GM21447 (cell line): ENCODE data around the gene METTL9.
"Not testable (repeated sequence)": the region's sequence is repeated elsewhere in the genome, so short reads cannot be mapped to it uniquely, and the experiment has no call there.

ENCODE experiments used
- ATAC-seq: cut with Tn5 transposase; IDR thresholded peaks from one replicate; pipeline ENCODE4 v1.9.1; 2021; ENCODE audit not compliant: unreplicated experiment

The METTL9 gene

DNA sequence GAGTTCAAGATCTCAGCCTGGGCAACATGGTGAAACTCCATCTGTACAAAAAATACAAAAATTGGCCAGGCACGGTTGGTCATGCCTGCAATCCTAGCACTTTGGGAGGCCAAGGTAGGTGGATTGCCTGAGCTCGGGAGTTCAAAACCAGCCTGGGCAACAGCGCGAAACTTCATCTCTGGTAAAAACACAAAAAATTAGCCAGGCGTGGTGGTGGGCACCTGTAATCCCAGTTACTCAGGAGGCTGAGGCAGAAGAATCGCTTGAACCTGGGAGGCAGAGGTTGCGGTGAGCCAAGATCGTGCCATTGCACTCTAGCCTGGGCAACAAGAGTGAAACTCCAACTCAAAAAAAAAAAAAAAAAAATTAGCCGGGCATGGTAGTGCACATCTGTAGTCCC lies 25.9 kb upstream of the METTL9 start:
- ATAC-seq, result not testable (repeated sequence)

DNA sequence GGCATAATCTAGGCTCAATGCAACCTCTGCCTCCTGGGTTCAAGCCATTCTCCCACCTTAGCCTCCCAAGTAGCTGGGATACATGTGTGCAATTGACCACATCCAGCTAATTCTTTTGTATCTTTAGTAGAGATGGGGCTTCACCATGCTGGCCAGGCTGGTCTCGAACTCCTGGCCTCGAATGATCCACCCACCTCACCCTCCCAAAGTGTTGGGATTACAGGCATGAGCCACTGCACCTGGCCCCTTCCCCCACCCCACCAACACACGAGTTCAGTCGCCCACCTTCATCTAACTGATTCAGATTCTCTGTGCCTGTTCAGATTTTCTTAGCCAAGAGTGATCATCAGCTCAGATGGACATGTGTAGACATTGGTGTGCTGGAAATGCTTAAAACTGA lies 25.0 kb upstream of the METTL9 start:
- ATAC-seq, result no peak

DNA sequence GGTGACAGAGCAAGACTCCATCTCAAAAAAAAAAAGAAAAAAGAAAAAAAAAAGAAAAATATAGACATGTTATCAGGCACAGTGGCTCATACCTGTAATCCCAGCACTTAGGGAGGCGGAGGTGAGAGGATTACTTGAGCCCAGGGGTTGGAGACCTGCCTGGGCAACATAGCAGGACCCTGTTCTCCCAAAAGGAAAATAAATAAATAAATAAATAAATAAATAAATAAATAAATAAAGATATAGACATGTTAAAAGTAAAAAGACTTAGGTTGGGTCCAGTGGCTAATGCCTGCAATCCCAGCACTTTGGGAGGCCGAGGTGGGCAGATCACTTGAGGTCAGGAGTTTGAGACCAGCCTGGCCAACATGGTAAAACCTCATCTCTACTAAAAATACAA lies 23.1 kb upstream of the METTL9 start:
- ATAC-seq, result not testable (repeated sequence)

- not testable (repeated sequence) for ATAC-seq
Observed at GRCh38 chr16:21577487-21577886, 21.9 kb upstream of the METTL9 start.

DNA sequence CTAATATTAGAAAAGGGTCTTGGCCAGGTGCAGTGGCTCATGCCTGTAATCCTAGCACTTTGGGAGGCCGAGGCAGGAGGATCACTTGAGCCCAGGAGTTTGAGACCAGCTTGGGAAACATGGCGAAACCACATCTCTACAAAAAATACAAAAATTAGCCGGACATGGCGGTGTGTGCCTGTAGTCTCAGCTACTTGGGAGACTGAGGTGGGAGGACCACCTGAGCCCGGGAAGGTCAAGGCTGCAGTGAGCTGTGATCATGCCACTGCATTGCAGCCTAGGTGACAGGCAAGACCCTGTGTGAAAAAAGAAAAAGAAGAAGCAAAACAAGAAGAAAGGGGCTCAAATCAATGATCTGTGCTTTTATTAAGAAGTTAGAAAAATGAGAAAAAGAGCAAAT lies 21.1 kb upstream of the METTL9 start:
- ATAC-seq, result not testable (repeated sequence)

GRCh38 chr16:21580131-21580530 lies 19.2 kb upstream of the METTL9 start:
- ATAC-seq, result not testable (repeated sequence)

DNA sequence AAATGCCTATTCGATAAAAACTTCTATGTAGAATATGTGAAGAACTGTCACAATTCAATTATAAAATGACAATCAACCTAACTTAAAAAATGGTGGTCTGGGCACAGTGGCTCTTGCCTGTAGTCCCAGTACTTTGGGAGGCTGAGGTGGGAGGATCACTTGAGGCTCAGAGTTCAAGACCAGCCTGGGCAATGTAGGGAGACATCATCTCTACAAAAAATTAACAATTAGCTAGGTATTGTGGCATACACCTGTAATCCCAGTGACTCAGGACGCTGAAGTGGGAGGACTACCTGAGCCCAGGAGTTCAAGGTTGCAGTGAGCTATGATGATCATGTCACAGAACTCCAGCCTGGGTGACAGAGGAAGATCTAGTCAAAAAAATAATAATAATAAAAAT lies 18.6 kb upstream of the METTL9 start:
- no peak for ATAC-seq

DNA sequence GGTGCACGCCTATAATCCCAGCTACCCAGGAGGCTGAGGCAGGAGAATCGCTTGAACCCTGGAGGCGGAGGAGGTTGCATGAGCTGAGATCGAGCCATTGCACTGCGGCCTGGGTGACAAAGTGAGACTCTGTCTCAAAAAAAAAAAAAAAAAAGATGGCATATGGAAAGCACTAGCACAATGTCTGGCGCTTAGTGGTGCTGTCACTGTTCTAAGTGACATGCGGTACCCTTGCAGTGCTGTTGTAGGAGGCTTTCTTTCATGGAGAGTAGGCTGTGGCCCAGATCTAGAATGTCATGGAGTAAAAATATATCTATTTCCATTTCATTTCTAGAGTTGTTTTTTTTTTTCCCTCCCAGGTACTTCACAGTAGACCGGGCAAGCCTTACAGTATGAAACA lies 14.6 kb upstream of the METTL9 start:
- no peak for ATAC-seq

GRCh38 chr16:21588593-21588992 lies 10.8 kb upstream of the METTL9 start:
- not testable (repeated sequence) for ATAC-seq

- no peak for ATAC-seq
Observed at GRCh38 chr16:21589551-21589950, 9.8 kb upstream of the METTL9 start.

DNA sequence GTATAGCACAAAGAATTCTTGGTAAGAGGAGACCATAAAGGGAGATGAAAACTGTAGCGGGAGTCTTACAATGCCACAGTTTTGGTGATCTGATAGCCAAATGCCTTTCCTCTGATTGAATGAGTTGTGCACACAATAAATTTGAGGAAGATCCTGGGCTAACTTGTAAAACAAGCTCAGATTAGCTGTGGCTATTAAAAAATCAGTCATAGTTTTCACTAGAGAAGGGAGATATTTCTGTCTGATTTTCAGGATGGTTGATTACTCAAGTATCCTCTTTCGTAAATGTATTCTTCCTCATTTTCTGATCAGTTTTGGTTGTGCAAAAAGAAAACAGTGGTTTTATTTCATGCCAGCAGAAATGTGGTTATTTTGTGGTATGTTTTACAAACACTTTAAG lies 9.1 kb upstream of the METTL9 start:
- ATAC-seq, result no peak

DNA sequence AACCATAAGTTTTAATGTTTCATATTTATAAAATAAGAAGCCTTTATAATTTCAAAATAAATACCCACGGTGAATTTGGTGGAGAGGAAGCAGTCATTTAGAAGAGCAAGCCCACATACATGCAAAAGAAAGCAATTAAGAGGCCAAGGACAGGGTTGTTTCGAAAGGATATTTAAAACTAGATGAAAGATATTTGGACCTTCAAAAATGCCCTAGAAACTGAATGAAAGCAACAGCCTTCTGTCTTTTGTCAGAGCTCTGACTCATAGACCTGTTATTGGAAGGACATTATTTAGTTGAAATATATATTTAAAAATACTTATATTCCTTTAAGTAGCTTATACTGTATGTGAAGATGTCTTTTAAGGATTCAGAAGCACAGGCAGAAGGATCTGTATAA lies 8.6 kb upstream of the METTL9 start:
- no peak for ATAC-seq

- ATAC-seq, result no peak
Observed at GRCh38 chr16:21592191-21592590, 7.2 kb upstream of the METTL9 start.

DNA sequence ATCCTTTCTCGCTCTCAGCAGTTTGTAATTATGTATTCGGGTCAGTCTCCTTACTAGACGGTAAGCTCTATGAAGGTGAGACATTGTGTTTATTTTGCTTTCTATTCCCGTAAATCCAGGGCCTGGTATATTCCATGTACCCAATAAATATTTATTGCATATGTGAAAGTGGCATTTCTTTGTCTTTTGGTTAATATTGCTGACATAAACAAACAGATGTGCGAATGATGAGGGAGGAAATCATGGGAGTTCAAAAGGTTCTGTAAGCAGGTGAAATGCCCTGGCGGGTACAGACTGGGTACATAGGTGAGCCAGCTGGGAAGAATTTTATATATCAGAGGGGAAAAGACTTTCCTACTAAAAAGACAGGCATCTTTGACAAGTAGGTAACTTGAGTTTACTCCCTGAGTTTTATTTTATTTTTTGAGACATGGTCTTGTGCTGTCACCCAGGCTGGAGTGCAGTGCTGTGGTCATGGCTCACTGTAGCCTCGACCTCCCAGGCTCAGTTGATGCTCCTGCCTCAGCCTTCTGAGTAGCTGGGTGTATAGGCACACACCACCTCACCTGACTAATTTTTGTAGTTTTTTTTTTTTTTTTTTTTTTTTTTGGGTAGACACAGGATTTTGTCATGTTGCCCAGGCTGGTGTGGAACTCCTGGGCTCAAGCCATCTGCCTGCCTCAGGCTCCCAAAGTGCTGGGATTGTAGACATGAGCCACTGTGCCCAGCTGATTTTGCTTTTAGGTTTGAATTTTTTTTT lies 5.7 kb upstream of the METTL9 start:
- no peak for ATAC-seq

- no peak for ATAC-seq
Observed at GRCh38 chr16:21597561-21598030, 1.8 kb upstream of the METTL9 start.

DNA sequence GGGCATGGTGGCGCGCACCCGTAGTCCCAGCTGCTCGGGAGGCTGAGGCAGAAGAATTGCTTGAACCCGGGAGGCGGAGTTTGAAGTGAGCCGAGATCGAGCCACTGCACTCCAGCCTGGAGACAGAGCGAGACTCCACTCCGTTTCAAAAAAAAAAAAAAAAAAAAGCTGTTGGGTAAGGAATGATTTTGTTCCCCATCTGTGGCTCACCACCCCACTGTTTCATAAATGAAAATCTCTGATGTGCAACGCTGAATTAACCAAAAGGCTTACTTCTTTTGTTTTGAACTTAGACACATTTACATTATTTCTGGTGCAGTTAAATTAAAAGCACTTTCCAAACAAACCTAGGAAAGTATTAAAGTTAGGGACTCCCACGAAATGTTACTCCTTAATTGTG lies 1.2 kb upstream of the METTL9 start:
- ATAC-seq, result no peak

GRCh38 chr16:21598701-21599121 lies 666 bp upstream of the METTL9 start:
- ATAC-seq, result peak; percentile 9

GRCh38 chr16:21600031-21600773 lies 825 bp downstream of the METTL9 start:
- peak; percentile 23 for ATAC-seq

GRCh38 chr16:21602785-21603184 lies 3.4 kb downstream of the METTL9 start:
- no peak for ATAC-seq

GRCh38 chr16:21603928-21604327 lies 4.6 kb downstream of the METTL9 start:
- ATAC-seq, result no peak

DNA sequence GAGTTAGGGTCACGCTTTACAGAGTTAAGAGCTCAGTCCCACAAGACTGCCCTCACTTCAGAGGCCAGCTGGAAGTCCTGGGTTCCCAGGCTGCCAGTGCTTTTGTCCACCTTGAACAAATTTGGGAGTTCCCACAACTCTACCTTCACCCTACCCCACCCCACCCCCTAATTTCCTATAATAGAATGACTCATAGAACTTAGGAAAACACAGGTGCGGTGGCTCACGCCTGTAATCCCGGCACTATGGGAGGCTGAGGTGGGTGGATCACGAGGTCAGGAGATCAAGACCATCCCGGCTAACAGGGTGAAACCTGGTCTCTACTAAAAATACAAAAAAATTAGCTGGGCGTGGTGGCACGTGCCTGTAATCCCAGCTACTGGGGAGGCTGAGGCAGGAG lies 6.5 kb downstream of the METTL9 start:
- ATAC-seq, result not testable (repeated sequence)

DNA sequence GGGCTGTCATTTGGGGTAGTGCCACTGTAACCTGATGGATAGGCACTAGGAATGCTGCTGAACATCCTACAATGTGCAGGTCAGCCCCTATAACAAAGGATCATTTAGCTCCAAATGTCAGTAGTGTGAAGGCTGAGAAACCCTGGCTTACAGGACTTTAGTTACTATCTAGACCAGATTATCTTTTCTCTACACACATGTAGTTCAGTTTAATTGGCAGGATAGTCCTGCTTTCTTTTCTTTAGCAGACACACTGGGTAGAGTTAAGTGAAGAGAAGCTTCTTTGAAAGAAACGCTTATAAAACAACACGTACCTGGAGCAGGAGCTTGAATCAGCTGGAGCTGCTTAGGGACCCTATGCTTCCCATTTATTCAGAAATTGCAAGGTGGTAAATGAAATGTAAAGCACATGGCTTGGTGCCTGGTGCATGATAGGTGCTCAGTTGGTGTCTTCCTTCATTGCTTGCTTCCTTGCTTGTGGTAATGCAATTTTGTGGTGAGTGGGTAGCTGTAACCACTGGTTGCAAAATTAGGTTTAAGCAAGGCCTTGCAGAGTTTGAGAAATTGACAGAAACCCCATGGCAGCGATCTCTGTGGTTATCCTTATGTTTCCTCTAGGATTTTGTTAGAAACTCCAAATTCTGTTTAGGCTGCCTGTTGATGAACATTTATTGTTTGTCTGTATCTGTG lies 9.4 kb downstream of the METTL9 start:
- no peak for ATAC-seq
